SKM-1 (cell line): ENCODE data around the gene FEV.
"Not testable (repeated sequence)": the region's sequence is repeated elsewhere in the genome, so short reads cannot be mapped to it uniquely, and the experiment has no call there.

Source experiments
- DNase-seq: peaks from one replicate; lab custom pipeline; 2025; ENCODE audit not compliant: unreplicated experiment; lab: John Stamatoyannopoulos, UW

Gene FEV

GRCh38 chr2:218946621-218947020 is 38.4 kb downstream of the FEV start:
- no peak for DNase-seq

DNA sequence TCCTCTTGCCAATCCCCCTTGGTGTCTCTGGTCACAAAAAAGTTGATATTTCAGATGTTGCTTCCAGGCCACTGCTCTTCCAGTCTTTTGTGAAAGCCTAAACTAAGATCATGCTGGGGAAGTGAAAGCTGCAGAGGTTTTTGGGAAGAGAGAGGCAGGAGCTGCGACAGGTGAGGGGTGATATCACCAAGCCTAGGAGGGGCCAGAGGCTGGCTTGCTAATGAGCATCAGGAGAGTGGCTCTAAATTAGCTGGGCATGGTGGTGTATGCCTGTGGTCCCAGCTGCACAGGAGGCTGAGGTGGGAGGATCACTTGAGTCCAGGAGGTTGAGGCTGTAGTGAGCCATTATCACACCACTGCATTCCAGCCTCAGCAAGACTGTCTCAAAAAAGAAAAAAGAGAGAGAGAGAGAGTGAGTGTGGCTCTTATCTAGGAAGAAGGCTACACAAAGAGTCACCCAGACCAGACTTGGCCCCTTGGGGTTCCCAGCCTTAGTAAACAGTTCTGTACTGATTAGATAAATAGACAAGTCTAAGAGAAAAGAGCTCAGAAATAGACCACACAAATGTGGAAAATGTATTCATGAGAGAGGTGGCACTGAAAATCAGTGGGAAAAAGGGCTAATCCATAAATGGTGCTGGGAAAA is 40.1 kb downstream of the FEV start:
- DNase-seq, result no peak

DNA sequence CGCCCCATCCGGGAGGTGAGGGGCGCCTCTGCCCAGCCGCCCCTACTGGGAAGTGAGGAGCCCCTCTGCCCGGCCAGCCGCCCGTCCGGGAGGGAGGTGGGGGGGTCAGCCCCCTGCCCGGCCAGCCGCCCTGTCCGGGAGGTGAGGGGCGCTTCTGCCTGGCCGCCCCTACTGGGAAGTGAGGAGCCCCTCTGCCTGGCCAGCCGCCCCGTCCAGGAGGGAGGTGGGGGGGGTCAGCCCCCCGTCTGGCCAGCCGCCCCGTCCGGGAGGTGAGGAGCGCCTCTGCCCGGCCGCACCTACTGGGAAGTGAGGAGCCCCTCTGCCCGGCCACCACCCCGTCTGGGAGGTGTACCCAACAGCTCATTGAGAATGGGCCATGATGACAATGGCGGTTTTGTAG is 53.2 kb downstream of the FEV start:
- DNase-seq, result not testable (repeated sequence)
